Astrocyte (in vitro differentiated cells and primary cell): ENCODE measurements around the gene METTL15.

Experiments used
- EZH2 ChIP-seq: IDR thresholded peaks from 2 replicates; pipeline ENCODE4 v1.6.1; 2012; ENCODE audit warnings: mild to moderate bottlenecking, low read length, inconsistent platforms; ENCODE audit not compliant: insufficient read depth
- TF ChIP-seq, protein P1 (sequence below): IDR thresholded peaks from 2 replicates; pipeline ENCODE4 v1.5.1; 2011; ENCODE audit warnings: low read depth, mild to moderate bottlenecking, inconsistent platforms, low read length, moderate library complexity; ENCODE audit not compliant: insufficient read depth

DNA sequence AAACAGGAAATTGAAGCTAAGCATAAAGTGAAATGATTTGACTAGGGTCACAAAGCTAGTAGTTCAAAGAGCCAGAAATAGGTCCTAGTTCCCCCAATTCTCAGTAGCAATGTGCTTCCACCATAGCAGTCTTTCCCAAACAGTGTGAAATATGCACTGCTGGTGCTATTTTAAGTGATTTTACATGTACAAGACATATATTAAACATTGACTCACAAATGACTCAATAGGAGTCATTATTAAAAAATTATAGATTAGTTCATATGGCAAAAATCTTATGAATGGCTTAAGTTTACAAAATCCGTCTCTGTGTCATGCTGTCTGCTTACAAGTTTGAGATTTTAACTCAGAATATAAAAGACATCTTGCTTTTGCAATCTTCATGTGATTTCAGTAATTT, 21.6 kb upstream of the METTL15 start:
- TF ChIP-seq, protein P1, sequence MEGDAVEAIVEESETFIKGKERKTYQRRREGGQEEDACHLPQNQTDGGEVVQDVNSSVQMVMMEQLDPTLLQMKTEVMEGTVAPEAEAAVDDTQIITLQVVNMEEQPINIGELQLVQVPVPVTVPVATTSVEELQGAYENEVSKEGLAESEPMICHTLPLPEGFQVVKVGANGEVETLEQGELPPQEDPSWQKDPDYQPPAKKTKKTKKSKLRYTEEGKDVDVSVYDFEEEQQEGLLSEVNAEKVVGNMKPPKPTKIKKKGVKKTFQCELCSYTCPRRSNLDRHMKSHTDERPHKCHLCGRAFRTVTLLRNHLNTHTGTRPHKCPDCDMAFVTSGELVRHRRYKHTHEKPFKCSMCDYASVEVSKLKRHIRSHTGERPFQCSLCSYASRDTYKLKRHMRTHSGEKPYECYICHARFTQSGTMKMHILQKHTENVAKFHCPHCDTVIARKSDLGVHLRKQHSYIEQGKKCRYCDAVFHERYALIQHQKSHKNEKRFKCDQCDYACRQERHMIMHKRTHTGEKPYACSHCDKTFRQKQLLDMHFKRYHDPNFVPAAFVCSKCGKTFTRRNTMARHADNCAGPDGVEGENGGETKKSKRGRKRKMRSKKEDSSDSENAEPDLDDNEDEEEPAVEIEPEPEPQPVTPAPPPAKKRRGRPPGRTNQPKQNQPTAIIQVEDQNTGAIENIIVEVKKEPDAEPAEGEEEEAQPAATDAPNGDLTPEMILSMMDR = no peak
- TF ChIP-seq EZH2 = no peak
